NOMO-1 treated with DMSO at 0.1 percent for 48 hours (cell line): Measurements from ENCODE around the gene PRRG1.
A peak's percentile ranks its signal among the peaks of the same experiment; 100 is the strongest.
"Not testable (repeated sequence)": the region's sequence is repeated elsewhere in the genome, so short reads cannot be mapped to it uniquely, and the experiment has no call there.

Experiments
- DNase-seq: peaks from one replicate; lab custom pipeline; 2025; ENCODE audit not compliant: unreplicated experiment; lab: John Stamatoyannopoulos, UW

Gene PRRG1

GRCh38 chrX:37378404-37378803 is 29.2 kb downstream of the PRRG1 start:
- no peak for DNase-seq

GRCh38 chrX:37378830-37379229 is 29.7 kb downstream of the PRRG1 start:
- no peak for DNase-seq

GRCh38 chrX:37380256-37380655 is 31.1 kb downstream of the PRRG1 start:
- no peak for DNase-seq

GRCh38 chrX:37380924-37381323 is 31.8 kb downstream of the PRRG1 start:
- DNase-seq, result no peak

- DNase-seq, result peak; percentile 50
Observed at GRCh38 chrX:37383313-37383712, 34.1 kb downstream of the PRRG1 start.

- no peak for DNase-seq
Observed at GRCh38 chrX:37388413-37388812, 39.2 kb downstream of the PRRG1 start.

- no peak for DNase-seq
Observed at GRCh38 chrX:37405956-37406355, 56.8 kb downstream of the PRRG1 start.

GRCh38 chrX:37407736-37408135 is 58.6 kb downstream of the PRRG1 start:
- no peak for DNase-seq

- peak; percentile 37 for DNase-seq
Observed at GRCh38 chrX:37409278-37409677, 60.1 kb downstream of the PRRG1 start.

- DNase-seq, result no peak
Observed at GRCh38 chrX:37420185-37420584, 71.0 kb downstream of the PRRG1 start.

GRCh38 chrX:37420756-37421155 is 71.6 kb downstream of the PRRG1 start:
- no peak for DNase-seq

GRCh38 chrX:37424000-37424429 is 74.9 kb downstream of the PRRG1 start:
- no peak for DNase-seq

GRCh38 chrX:37425370-37425769 is 76.2 kb downstream of the PRRG1 start:
- no peak for DNase-seq

- DNase-seq, result not testable (repeated sequence)
Observed at GRCh38 chrX:37428962-37429361, 79.8 kb downstream of the PRRG1 start.

- no peak for DNase-seq
Observed at GRCh38 chrX:37434362-37434761, 85.2 kb downstream of the PRRG1 start.

- DNase-seq, result no peak
Observed at GRCh38 chrX:37437160-37437559, 88.0 kb downstream of the PRRG1 start.

GRCh38 chrX:37441377-37441776 is 92.2 kb downstream of the PRRG1 start:
- DNase-seq, result no peak

GRCh38 chrX:37445182-37445581 is 96.0 kb downstream of the PRRG1 start:
- no peak for DNase-seq

GRCh38 chrX:37453821-37454220 is 104.7 kb downstream of the PRRG1 start:
- DNase-seq, result no peak

GRCh38 chrX:37454537-37455285 is 105.5 kb downstream of the PRRG1 start:
- no peak for DNase-seq

GRCh38 chrX:37455381-37455780 is 106.2 kb downstream of the PRRG1 start:
- DNase-seq, result no peak

GRCh38 chrX:37460285-37460684 is 111.1 kb downstream of the PRRG1 start:
- DNase-seq, result not testable (repeated sequence)

GRCh38 chrX:37462346-37462745 is 113.2 kb downstream of the PRRG1 start:
- no peak for DNase-seq
